ENCODE measurements around the gene CAPZB. TPM values are rescaled to one million over a fixed set of nuclear protein-coding genes. Genes with fewer than 3 reads are reported as not detected.

The CAPZB gene
- total RNA-seq, 1 experiment from 2014 or later, result 491 TPM

DNA sequence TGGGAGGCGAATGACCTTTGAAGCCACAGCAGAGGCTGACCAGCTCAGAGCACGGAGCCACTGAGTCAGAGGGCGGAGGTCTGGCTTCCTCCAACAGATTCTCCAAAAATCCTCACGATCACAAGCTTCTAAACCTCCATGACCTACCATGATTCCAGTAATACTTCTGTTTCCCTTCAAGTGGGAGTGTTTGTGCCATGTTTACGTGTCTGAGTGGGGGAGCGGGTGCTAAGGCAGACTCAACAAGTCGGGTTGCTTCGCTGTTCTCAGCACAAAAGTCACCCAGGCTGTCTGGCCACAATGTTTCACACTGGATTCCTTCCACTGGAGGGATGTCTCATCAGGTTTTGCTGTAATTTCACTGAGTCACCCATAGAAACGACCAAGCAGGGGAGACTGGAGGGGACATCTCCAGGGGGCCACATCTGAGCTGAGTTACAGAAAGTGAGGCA lies 87.0 kb downstream of the CAPZB start:
- DNase-seq (ENCODE audit: low read depth, low spot score) (no peak), ATAC-seq (no peak; the same call in 1 of the 2 replicates)
- Histone ChIP-seq H3K27ac (ENCODE audit: low read length) (no peak overlapping the region), H3K4me1 (ENCODE audit: control insufficient read depth, insufficient read depth, low read length) (peaks cover 26% of the 10 kb centered on the region), H3K27me3 (ENCODE audit: control insufficient read depth, insufficient read depth, low read length) (no peaks in the 10 kb centered on the region), H3K4me3 (ENCODE audit: low read depth in 2 of 2, low read length in 2 of 2) (no peak overlapping the region), H3K9me3 (ENCODE audit: control insufficient read depth, insufficient read depth, low read depth, low read length) (no peaks in the 10 kb centered on the region), H3K36me3 (ENCODE audit: control insufficient read depth, insufficient read depth, low read length) (no peaks in the 10 kb centered on the region)
- ChIA-PET POLR2A (no interaction called here), CTCF (no interaction called here)
- BruUV-seq (replicated peaks), result no TSS peak
- TF ChIP-seq TCF7L2 (IDR thresholded peaks at IDR 0.05; ENCODE audit: low read depth, low read length) (no peak), SIN3A (IDR thresholded peaks at IDR 0.05; ENCODE audit: borderline replicate concordance, insufficient read depth, low read depth, low read length) (no peak), POLR2AphosphoS5 (IDR thresholded peaks at IDR 0.05; ENCODE audit: low read depth, low read length) (no peak)
- TF ChIP-seq, protein P1, sequence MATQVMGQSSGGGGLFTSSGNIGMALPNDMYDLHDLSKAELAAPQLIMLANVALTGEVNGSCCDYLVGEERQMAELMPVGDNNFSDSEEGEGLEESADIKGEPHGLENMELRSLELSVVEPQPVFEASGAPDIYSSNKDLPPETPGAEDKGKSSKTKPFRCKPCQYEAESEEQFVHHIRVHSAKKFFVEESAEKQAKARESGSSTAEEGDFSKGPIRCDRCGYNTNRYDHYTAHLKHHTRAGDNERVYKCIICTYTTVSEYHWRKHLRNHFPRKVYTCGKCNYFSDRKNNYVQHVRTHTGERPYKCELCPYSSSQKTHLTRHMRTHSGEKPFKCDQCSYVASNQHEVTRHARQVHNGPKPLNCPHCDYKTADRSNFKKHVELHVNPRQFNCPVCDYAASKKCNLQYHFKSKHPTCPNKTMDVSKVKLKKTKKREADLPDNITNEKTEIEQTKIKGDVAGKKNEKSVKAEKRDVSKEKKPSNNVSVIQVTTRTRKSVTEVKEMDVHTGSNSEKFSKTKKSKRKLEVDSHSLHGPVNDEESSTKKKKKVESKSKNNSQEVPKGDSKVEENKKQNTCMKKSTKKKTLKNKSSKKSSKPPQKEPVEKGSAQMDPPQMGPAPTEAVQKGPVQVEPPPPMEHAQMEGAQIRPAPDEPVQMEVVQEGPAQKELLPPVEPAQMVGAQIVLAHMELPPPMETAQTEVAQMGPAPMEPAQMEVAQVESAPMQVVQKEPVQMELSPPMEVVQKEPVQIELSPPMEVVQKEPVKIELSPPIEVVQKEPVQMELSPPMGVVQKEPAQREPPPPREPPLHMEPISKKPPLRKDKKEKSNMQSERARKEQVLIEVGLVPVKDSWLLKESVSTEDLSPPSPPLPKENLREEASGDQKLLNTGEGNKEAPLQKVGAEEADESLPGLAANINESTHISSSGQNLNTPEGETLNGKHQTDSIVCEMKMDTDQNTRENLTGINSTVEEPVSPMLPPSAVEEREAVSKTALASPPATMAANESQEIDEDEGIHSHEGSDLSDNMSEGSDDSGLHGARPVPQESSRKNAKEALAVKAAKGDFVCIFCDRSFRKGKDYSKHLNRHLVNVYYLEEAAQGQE (IDR thresholded peaks at IDR 0.05; ENCODE audit: insufficient read depth in 1 of 2, low read depth in 2 of 2, low read length in 1 of 2), result no peak
- TF ChIP-seq, protein P2, sequence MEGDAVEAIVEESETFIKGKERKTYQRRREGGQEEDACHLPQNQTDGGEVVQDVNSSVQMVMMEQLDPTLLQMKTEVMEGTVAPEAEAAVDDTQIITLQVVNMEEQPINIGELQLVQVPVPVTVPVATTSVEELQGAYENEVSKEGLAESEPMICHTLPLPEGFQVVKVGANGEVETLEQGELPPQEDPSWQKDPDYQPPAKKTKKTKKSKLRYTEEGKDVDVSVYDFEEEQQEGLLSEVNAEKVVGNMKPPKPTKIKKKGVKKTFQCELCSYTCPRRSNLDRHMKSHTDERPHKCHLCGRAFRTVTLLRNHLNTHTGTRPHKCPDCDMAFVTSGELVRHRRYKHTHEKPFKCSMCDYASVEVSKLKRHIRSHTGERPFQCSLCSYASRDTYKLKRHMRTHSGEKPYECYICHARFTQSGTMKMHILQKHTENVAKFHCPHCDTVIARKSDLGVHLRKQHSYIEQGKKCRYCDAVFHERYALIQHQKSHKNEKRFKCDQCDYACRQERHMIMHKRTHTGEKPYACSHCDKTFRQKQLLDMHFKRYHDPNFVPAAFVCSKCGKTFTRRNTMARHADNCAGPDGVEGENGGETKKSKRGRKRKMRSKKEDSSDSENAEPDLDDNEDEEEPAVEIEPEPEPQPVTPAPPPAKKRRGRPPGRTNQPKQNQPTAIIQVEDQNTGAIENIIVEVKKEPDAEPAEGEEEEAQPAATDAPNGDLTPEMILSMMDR (IDR thresholded peaks at IDR 0.05), result no peak
- intact Hi-C loops (cut with micrococcal nuclease; ENCODE audit: unreplicated experiment) (no loop called here), in situ Hi-C loops (cut with HindIII; ENCODE audit: low pct_unique_long_range_greater_than_20kb, low sequenced_read_pairs) (no loop called here)

DNA sequence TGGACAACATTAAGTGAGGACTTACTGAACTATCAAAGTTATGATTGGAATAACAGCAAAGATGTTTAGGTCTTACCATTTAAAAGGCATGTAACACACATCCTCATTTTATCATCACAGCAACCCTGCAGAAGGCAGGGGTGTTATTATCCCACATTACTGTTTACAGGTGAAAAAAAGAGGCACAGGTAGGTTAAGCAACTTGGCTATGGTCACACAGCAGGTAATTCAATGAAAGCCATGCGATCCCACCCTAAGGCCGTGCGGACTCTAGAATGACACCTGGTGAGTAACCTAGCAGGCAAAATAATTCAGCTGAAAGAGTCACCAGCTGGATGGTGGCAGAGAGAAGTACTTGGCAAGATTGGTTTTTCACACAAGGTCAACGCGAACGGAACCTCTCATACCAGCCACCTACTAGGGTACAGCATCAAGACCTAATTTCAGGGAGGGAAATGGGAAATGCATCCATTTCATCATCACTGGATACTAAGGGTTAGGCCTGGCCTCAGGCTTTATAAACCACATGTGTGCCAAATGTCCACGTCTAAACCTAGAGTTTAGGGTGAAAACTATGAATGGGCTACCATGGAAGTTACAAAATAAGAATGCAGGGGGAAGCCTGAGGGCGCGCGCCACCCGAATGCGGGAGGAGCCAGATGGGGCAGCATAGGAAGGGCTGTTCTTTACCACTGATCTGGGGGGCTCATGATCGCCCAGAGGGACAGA lies 88.0 kb downstream of the CAPZB start:
- in situ Hi-C loops (cut with HindIII; ENCODE audit: low pct_unique_long_range_greater_than_20kb, low sequenced_read_pairs) (no loop called here), intact Hi-C loops (cut with micrococcal nuclease; ENCODE audit: unreplicated experiment) (no loop called here)
- CTCF ChIA-PET, result interaction anchor here (0.6 kb wide), 1 partner anchor 14 kb away, joined by 3 read pairs; no protein-coding TSS in a partner anchor

More for the DNA sequence above, 88.0 kb downstream of the CAPZB start:
- H3K36me3 ChIP-seq (ENCODE audit: control insufficient read depth, insufficient read depth, low read length), result no peaks in the 10 kb centered on the region
- no peaks in the 10 kb centered on the region for H3K9me3 ChIP-seq (ENCODE audit: control insufficient read depth, insufficient read depth, low read depth, low read length)
- no peak for DNase-seq (ENCODE audit: low read depth, low spot score)
- TF ChIP-seq POLR2AphosphoS5 (IDR thresholded peaks at IDR 0.05; ENCODE audit: low read depth, low read length) (no peak), SIN3A (IDR thresholded peaks at IDR 0.05; ENCODE audit: borderline replicate concordance, insufficient read depth, low read depth, low read length) (no peak), TCF7L2 (IDR thresholded peaks at IDR 0.05; ENCODE audit: low read depth, low read length) (no peak)
- TF ChIP-seq, protein P1 (IDR thresholded peaks at IDR 0.05; ENCODE audit: insufficient read depth in 1 of 2, low read depth in 2 of 2, low read length in 1 of 2), result no peak
- TF ChIP-seq, protein P2 (IDR thresholded peaks at IDR 0.05), result no peak
- no peak overlapping the region for H3K27ac ChIP-seq (ENCODE audit: low read length)
- H3K4me1 ChIP-seq (ENCODE audit: control insufficient read depth, insufficient read depth, low read length), result peaks cover 26% of the 10 kb centered on the region
- H3K4me3 ChIP-seq (ENCODE audit: low read depth in 2 of 2, low read length in 2 of 2), result no peak overlapping the region
- no TSS peak for BruUV-seq (replicated peaks)
- POLR2A ChIA-PET, result no interaction called here
- H3K27me3 ChIP-seq (ENCODE audit: control insufficient read depth, insufficient read depth, low read length), result no peaks in the 10 kb centered on the region
- no peak for ATAC-seq
